Measurements from ENCODE around the gene YY1. TPM values are rescaled to one million over a fixed set of nuclear protein-coding genes. Genes with fewer than 3 reads are reported as not detected.

Gene YY1
- total and polyA plus RNA-seq, 2 of the 8 experiments (the other 6 are each of a cell fraction or from before 2014, with no cell fraction given): 26.4 to 106 TPM

DNA sequence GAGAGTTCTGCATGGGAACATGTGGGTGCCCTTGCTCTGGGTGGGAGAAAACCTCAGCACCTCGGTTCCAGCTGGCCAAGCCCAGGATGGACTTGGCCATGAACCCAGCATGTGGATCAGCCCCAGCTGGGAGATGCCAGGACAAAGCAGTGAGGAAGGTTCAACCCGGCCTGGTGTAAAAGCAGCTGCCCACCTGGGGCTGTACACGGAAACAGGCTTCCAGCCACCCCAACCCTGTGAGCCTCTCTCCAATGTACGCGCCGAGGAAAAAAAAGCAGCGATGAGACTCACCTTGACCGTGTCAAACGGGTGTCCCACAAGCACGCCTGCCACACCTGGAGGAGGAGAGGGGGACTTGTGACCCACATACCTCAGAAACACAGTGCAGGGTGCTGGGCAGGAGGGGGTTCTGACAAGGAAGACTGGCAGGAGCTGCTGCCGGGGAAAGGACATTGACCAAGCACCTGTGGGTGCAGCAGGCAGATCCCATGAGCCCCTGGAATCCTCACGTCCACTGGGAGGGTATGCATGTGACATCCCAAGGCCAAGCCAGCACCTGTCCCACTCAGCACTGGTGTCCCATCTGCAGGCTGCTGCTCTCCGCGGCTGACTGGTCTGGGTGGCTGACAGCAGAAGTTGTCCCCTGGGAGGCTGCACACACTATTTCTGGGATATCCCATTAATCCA, 59.8 kb downstream of the YY1 start (continued):
- TF ChIP-seq JUN (IDR thresholded peaks at IDR 0.05; ENCODE audit: low read depth, low read length): no peak
- TF ChIP-seq EP300 (IDR thresholded peaks at IDR 0.05; ENCODE audit: borderline replicate concordance in 1 of 2, low read depth in 2 of 2, low read length in 2 of 2): no peak
- TF ChIP-seq SUZ12 (IDR thresholded peaks at IDR 0.05; ENCODE audit: low read length): no peak
- no peak for TF ChIP-seq SP2 (IDR thresholded peaks at IDR 0.05; ENCODE audit: low read length)
- TF ChIP-seq SIX5 (IDR thresholded peaks at IDR 0.05; ENCODE audit: low read depth, low read length): no peak
